H1 (cell line): ENCODE measurements around the gene ZNF530.

Experiments used
- CHD2 ChIP-seq: IDR thresholded peaks from 2 replicates; pipeline ENCODE4 v1.6.1; 2012; ENCODE audit warnings: low read length, improper control_type of control experiment
- EGR1 ChIP-seq: IDR thresholded peaks from 2 replicates; pipeline ENCODE4 v1.6.1; 2011; ENCODE audit warnings: low read depth, low read length, borderline replicate concordance
- EP300 ChIP-seq, 2 experiments: IDR thresholded peaks; 1 replicate in 1 of 2; 2 replicates in 1 of 2; pipeline ENCODE4 v1.6.1; 2011 to 2012; ENCODE audit warnings: low read depth in 2 of 2, low read length in 2 of 2, mild to moderate bottlenecking in 2 of 2, borderline replicate concordance in 1 of 2, inconsistent platforms in 1 of 2, moderate library complexity in 1 of 2
- GABPA ChIP-seq: IDR thresholded peaks from 2 replicates; pipeline ENCODE4 v1.6.1; 2011; ENCODE audit warnings: mild to moderate bottlenecking, low read length, moderate library complexity, borderline replicate concordance; ENCODE audit not compliant: insufficient read depth
- HDAC6 ChIP-seq: IDR thresholded peaks from one replicate; pipeline ENCODE4 v1.7.1; 2012; ENCODE audit warnings: low read depth, mild to moderate bottlenecking, inconsistent platforms, low read length, moderate library complexity
- JUN ChIP-seq: IDR thresholded peaks from 2 replicates; pipeline ENCODE4 v1.6.1; 2011; ENCODE audit warnings: low read depth, mild to moderate bottlenecking, improper control_type of control experiment, low read length
- NRF1 ChIP-seq: IDR thresholded peaks from 2 replicates; pipeline ENCODE4 v1.6.1; 2011; ENCODE audit warnings: mild to moderate bottlenecking, low read depth, low read length, improper control_type of control experiment
- POLR2A ChIP-seq, 2 experiments: IDR thresholded peaks; 1 replicate in 1 of 2; 2 replicates in 1 of 2; pipeline ENCODE4 v1.6.1; 2011; ENCODE audit warnings: low read depth in 2 of 2, low read length in 2 of 2, mild to moderate bottlenecking in 2 of 2; ENCODE audit errors: control extremely low read depth in 1 of 2
- RFX5 ChIP-seq: IDR thresholded peaks from 2 replicates; pipeline ENCODE4 v1.6.1; 2011; ENCODE audit warnings: low read depth, low read length, improper control_type of control experiment, borderline replicate concordance
- TEAD4 ChIP-seq: IDR thresholded peaks from 2 replicates; pipeline ENCODE4 v1.6.1; 2012; ENCODE audit warnings: low read depth, low read length, inconsistent platforms, mixed read lengths
- TF ChIP-seq, protein P1 (sequence below), 3 experiments: IDR thresholded peaks; 1 replicate in 2 of 3; 2 replicates in 1 of 3; pipeline versions ENCODE4 v1.5.1 to v1.6.1; 2011; ENCODE audit warnings: low read length in 3 of 3, mild to moderate bottlenecking in 3 of 3, inconsistent platforms in 2 of 3, low read depth in 1 of 3, moderate library complexity in 1 of 3; ENCODE audit not compliant: insufficient read depth in 1 of 3; ENCODE audit errors: control extremely low read depth in 1 of 3

DNA sequence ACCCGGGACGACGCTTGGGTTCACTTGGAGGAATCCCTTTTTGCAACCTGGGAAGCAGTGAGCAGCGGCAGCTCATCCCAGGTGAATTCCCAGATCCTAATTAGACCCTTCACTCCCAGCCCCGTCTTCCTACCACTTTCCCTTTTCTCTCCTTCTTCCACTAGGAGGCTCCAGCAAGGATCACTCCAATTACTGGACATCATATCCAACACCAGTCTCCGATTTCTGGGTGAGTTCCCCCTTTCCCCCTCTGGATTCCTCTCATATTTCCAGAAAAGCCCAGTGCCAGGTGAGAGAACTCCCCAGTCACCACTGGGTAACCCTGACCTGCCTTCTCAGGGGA lies 51.9 kb downstream of the ZNF530 start:
- TF ChIP-seq CHD2 (no peak), JUN (no peak), RFX5 (no peak), HDAC6 (no peak), EGR1 (no peak), GABPA (no peak), EP300 (IDR thresholded peaks at IDR 0.05; ENCODE audit: borderline replicate concordance in 1 of 2, low read depth in 2 of 2, low read length in 2 of 2) (no peak), TEAD4 (no peak), POLR2A (IDR thresholded peaks at IDR 0.05; ENCODE audit: control extremely low read depth in 1 of 2, low read depth in 2 of 2, low read length in 2 of 2) (no peak), NRF1 (no peak)
- TF ChIP-seq, protein P1, sequence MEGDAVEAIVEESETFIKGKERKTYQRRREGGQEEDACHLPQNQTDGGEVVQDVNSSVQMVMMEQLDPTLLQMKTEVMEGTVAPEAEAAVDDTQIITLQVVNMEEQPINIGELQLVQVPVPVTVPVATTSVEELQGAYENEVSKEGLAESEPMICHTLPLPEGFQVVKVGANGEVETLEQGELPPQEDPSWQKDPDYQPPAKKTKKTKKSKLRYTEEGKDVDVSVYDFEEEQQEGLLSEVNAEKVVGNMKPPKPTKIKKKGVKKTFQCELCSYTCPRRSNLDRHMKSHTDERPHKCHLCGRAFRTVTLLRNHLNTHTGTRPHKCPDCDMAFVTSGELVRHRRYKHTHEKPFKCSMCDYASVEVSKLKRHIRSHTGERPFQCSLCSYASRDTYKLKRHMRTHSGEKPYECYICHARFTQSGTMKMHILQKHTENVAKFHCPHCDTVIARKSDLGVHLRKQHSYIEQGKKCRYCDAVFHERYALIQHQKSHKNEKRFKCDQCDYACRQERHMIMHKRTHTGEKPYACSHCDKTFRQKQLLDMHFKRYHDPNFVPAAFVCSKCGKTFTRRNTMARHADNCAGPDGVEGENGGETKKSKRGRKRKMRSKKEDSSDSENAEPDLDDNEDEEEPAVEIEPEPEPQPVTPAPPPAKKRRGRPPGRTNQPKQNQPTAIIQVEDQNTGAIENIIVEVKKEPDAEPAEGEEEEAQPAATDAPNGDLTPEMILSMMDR (IDR thresholded peaks at IDR 0.05; ENCODE audit: control extremely low read depth in 1 of 3, insufficient read depth in 1 of 3, low read depth in 1 of 3, low read length in 3 of 3): peak in 2 of 3 experiments; percentile 27 to 47; a peak in 2 of 4 replicates
